ENCODE results near the gene CHCHD3. TPM values are rescaled to one million over a fixed set of nuclear protein-coding genes. Genes with fewer than 3 reads are reported as not detected.
"Not testable (repeated sequence)": the region's sequence is repeated elsewhere in the genome, so short reads cannot be mapped to it uniquely, and the experiment has no call there.

CHCHD3 gene
- total RNA-seq, 1 donor from 2014 or later, result 209 TPM

DNA sequence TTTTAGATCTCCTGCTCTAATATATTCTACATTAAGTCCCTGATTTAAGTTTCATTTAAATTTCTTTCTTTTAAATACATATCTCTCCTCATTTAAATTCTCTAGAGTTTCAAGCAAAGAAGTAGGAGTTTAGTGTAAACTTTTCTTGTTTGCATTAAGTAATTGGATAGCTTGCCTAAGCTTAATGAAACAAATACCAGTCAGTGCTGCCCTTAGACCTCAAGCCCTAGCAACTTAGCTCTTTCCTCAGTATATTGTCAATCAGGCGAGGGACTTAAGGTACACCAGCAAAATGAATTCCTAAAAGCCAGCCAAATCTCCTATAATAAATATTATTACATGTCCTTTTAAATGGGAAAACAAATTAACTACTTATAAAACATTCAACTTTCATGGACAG is 101.5 kb downstream of the CHCHD3 start:
- intact Hi-C loops (cut with micrococcal nuclease), result no loop called here

DNA sequence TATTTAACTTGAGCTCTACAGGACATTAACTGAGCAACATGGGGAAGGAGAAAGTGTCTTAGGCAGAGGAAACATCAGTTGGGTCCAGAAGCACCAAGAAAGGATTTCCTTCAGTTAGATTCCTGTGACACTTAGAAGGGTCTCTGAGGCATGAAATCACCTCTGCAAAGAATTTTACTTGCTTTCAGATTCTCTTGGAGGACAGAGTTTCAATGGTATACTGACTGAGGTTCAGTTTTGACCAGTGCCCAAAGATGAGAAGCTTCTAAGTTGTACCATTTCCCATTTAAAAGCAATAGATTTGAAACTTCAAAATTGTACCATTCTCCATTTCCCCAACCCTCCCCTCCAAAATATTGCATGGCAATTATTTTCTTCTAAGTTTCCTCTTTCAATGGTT is 102.4 kb downstream of the CHCHD3 start:
- intact Hi-C loops (cut with micrococcal nuclease), result no loop called here
- Histone ChIP-seq H3K27ac (replicated peaks) (no peak overlapping the region), H3K27me3 (ENCODE audit: low read depth) (no peaks in the 10 kb centered on the region), H3K36me3 (peaks cover 5% of the 10 kb centered on the region), H3K4me1 (peaks cover 23% of the 10 kb centered on the region), H3K9me3 (replicated peaks) (no peaks in the 10 kb centered on the region), H3K4me3 (no peak overlapping the region)
- TF ChIP-seq, protein P1, sequence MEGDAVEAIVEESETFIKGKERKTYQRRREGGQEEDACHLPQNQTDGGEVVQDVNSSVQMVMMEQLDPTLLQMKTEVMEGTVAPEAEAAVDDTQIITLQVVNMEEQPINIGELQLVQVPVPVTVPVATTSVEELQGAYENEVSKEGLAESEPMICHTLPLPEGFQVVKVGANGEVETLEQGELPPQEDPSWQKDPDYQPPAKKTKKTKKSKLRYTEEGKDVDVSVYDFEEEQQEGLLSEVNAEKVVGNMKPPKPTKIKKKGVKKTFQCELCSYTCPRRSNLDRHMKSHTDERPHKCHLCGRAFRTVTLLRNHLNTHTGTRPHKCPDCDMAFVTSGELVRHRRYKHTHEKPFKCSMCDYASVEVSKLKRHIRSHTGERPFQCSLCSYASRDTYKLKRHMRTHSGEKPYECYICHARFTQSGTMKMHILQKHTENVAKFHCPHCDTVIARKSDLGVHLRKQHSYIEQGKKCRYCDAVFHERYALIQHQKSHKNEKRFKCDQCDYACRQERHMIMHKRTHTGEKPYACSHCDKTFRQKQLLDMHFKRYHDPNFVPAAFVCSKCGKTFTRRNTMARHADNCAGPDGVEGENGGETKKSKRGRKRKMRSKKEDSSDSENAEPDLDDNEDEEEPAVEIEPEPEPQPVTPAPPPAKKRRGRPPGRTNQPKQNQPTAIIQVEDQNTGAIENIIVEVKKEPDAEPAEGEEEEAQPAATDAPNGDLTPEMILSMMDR (IDR thresholded peaks at IDR 0.05; ENCODE audit: borderline replicate concordance), result no peak
- DNase-seq, result no peak

More for the DNA sequence above, 101.5 kb downstream of the CHCHD3 start:
- no peaks in the 10 kb centered on the region for H3K9me3 ChIP-seq (replicated peaks)
- TF ChIP-seq, protein P1 (IDR thresholded peaks at IDR 0.05; ENCODE audit: borderline replicate concordance), result no peak
- DNase-seq, result no peak
- no peaks in the 10 kb centered on the region for H3K27me3 ChIP-seq (ENCODE audit: low read depth)
- H3K27ac ChIP-seq (replicated peaks), result no peak overlapping the region
- peaks cover 23% of the 10 kb centered on the region for H3K4me1 ChIP-seq
- no peak overlapping the region for H3K4me3 ChIP-seq
- H3K36me3 ChIP-seq, result no peaks in the 10 kb centered on the region

DNA sequence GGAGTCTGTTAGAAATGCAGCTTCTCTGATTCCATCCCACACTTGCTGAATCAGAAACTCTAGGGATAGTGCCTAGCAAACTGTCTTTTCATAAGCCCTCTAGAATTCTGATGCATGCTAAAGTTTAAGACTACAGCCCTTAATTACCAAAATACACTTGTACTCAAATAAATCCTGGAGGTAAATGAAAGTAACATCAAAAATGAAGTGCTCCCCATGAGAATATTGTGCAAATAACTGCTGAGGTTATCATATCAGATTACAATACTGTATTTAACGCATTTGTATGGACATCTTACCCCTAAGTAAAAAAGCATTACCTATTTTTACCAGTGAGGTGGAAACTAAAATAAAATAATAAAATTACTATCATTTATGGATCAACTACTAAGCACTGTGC is 104.7 kb downstream of the CHCHD3 start:
- Histone ChIP-seq H3K36me3 (peaks cover 22% of the 10 kb centered on the region), H3K9me3 (replicated peaks) (no peaks in the 10 kb centered on the region), H3K4me1 (peaks cover 23% of the 10 kb centered on the region), H3K4me3 (no peak overlapping the region), H3K27me3 (ENCODE audit: low read depth) (no peaks in the 10 kb centered on the region), H3K27ac (replicated peaks) (no peak overlapping the region)
- DNase-seq, result no peak
- intact Hi-C loops (cut with micrococcal nuclease), result no loop called here
- TF ChIP-seq, protein P1 (IDR thresholded peaks at IDR 0.05; ENCODE audit: borderline replicate concordance), result no peak

DNA sequence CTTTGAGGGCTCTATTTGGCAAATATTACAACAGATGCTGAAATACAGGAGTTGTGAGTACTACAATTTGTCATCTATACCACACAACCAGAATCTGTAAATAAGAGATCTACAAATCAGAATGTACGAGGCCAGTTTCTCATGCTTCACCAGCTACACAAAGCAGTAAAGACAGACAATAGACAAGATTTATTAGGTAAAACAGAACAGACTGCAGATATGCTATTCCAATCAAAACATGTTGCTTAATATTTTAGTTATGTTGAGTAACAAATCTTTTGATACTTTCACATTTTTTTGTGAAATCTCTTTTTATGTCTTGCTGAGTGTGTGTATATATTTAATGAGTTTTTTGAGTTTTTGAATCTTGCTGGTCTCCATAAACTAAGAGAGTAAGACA is 109.1 kb downstream of the CHCHD3 start:
- intact Hi-C loops (cut with micrococcal nuclease), result no loop called here
- Histone ChIP-seq H3K9me3 (replicated peaks) (no peaks in the 10 kb centered on the region), H3K4me1 (peaks cover 17% of the 10 kb centered on the region), H3K27me3 (ENCODE audit: low read depth) (no peaks in the 10 kb centered on the region), H3K4me3 (no peak overlapping the region), H3K27ac (replicated peaks) (no peak overlapping the region), H3K36me3 (peaks cover 22% of the 10 kb centered on the region)
- DNase-seq, result no peak
- TF ChIP-seq, protein P1 (IDR thresholded peaks at IDR 0.05; ENCODE audit: borderline replicate concordance), result no peak

DNA sequence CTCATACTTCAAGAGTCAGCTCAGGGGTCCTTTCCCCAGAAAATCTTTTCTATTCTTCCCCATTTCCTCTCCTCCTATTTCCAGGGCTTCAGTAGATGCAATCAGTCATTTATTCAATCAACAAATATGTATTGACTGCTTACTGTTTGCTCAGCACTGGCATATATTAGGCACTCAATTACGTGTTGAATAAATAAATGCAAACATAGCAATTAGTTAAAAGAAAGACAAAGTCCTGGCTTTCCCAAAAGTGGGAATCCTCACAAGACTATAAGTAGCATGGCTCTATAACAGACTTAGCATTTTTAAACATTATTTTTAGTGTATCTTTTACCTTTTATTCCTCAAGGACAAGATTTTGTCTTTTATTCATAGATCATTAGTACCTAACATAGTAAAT is 111.6 kb downstream of the CHCHD3 start:
- DNase-seq, result no peak
- H3K4me3 ChIP-seq, result no peak overlapping the region
- H3K36me3 ChIP-seq, result peaks cover 22% of the 10 kb centered on the region
- H3K9me3 ChIP-seq (replicated peaks), result no peaks in the 10 kb centered on the region
- no peaks in the 10 kb centered on the region for H3K27me3 ChIP-seq (ENCODE audit: low read depth)
- H3K4me1 ChIP-seq, result peaks cover 5% of the 10 kb centered on the region
- intact Hi-C loops (cut with micrococcal nuclease), result no loop called here
- no peak overlapping the region for H3K27ac ChIP-seq (replicated peaks)
- TF ChIP-seq, protein P1 (IDR thresholded peaks at IDR 0.05; ENCODE audit: borderline replicate concordance), result no peak

DNA sequence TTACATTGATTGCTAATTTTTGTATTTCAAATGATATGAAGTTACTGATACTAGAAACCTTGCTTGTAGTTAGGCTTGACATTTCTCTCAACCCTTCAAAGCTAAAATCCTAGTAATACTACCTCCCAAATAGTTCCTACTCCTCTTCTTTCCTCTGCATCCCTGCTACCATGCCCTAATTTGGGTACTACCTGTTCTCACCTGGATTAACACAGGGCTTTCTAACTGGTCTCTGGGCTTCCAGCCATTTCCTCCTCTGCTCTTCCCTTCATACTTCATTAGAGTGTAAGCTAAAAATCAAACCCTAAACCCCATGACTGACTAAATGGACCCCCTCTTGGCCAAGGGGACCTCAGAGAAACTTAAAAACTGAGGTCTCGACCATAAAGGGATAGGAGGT is 112.4 kb downstream of the CHCHD3 start:
- H3K4me1 ChIP-seq, result peaks cover 6% of the 10 kb centered on the region
- intact Hi-C loops (cut with micrococcal nuclease), result no loop called here

DNA sequence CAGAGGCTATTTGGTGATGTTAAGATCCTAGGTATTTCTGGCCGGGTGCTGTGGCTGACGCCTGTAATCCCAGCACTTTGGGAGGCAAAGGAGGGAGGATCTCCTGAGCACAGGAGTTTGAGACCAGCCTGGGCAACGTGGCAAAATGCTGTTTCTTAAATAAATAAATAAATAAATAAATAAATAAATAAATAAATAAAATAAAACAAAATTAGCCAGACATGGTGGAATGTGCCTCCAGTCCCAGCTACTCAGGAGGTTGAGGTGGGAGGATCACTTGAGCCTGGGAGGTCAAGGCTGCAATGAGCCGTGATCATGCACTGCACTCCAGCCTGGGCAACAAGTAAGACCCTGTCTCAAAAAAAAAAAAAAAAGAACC is 114.4 kb downstream of the CHCHD3 start:
- H3K27me3 ChIP-seq (ENCODE audit: low read depth); H3K36me3 ChIP-seq; intact Hi-C loops (cut with micrococcal nuclease); DNase-seq; H3K4me3 ChIP-seq; H3K27ac ChIP-seq (replicated peaks); H3K4me1 ChIP-seq; H3K9me3 ChIP-seq (replicated peaks): not testable (repeated sequence)

More for the DNA sequence above, 112.4 kb downstream of the CHCHD3 start:
- Histone ChIP-seq H3K27ac (replicated peaks) (no peak overlapping the region), H3K36me3 (peaks cover 16% of the 10 kb centered on the region), H3K9me3 (replicated peaks) (no peaks in the 10 kb centered on the region), H3K4me3 (no peak overlapping the region), H3K27me3 (ENCODE audit: low read depth) (no peaks in the 10 kb centered on the region)
- DNase-seq, result no peak
- TF ChIP-seq, protein P1 (IDR thresholded peaks at IDR 0.05; ENCODE audit: borderline replicate concordance), result no peak
